Panc1 (cell line): ENCODE results near the gene TSPAN17. TPM values are rescaled to one million over a fixed set of nuclear protein-coding genes. Genes with fewer than 3 reads are reported as not detected.

ENCODE experiments used
- ATAC-seq: fragments of 200-7000 bp; cut with Tn5 transposase; 2 replicates; pipeline ENCODE4 v1.9.1; 2020; ENCODE audit warnings: mild to moderate bottlenecking, moderate library complexity
- BruUV-seq: library from RNA; stranded (reverse); fragments of 400-500 nt; replicated peaks from 2 replicates; lab custom pipeline; 2021; lab: Mats Ljungman, UMichigan
- CTCF ChIA-PET: fragments of 300-600 bp; sonication (Branson Sonifier 250); formaldehyde crosslinking; loops from one replicate; lab custom pipeline; 2022; ENCODE audit warnings: antibody characterized with exemption; lab: Charles Lee
- POLR2A ChIA-PET: fragments of 300-600 bp; sonication (Branson Sonifier 250); formaldehyde crosslinking; loops from one replicate; lab custom pipeline; 2022; ENCODE audit warnings: antibody characterized with exemption; lab: Charles Lee
- DNase-seq: peaks from one replicate; pipeline ENCODE4 v3.0.0-alpha.2; 2010; ENCODE audit warnings: low read depth, low spot score
- H3K27ac ChIP-seq: 2 replicates; pipeline ENCODE4 v1.5.1; 2011; ENCODE audit warnings: mild to moderate bottlenecking, low read length, inconsistent platforms
- H3K27me3 ChIP-seq: fragments of 200-500 bp; sonication (Bioruptor generic); 2 replicates; pipeline ENCODE4 v1.6.0; 2014; ENCODE audit warnings: low read length, inconsistent platforms; ENCODE audit not compliant: control insufficient read depth, insufficient read depth
- H3K36me3 ChIP-seq: fragments of 200-500 bp; sonication (Bioruptor generic); 2 replicates; pipeline ENCODE4 v1.5.1; 2014; ENCODE audit warnings: inconsistent platforms, mild to moderate bottlenecking, low read length, moderate library complexity; ENCODE audit not compliant: control insufficient read depth, insufficient read depth
- H3K4me1 ChIP-seq: 2 replicates; pipeline ENCODE4 v1.5.1; 2011; ENCODE audit warnings: inconsistent platforms, mild to moderate bottlenecking, low read length, moderate library complexity; ENCODE audit not compliant: control insufficient read depth, insufficient read depth
- H3K4me3 ChIP-seq, 2 experiments: 2 replicates each; pipeline ENCODE4 v1.5.1; 2011 to 2012; ENCODE audit warnings: low read depth in 2 of 2, low read length in 2 of 2, mild to moderate bottlenecking in 2 of 2, inconsistent platforms in 1 of 2, moderate library complexity in 1 of 2
- H3K9me3 ChIP-seq: fragments of 200-500 bp; sonication (Bioruptor generic); 2 replicates; pipeline ENCODE4 v1.5.1; 2014; ENCODE audit warnings: low read depth, mild to moderate bottlenecking, inconsistent platforms, low read length, moderate library complexity; ENCODE audit not compliant: control insufficient read depth, insufficient read depth
- CTCF ChIP-seq: fragments of 450-650 bp; IDR thresholded peaks from 2 replicates; pipeline ENCODE4 v1.5.1; 2017; ENCODE audit warnings: mild to moderate bottlenecking
- POLR2AphosphoS5 ChIP-seq: IDR thresholded peaks from 2 replicates; pipeline ENCODE4 v1.6.1; 2012; ENCODE audit warnings: mild to moderate bottlenecking, low read depth, low read length, moderate library complexity
- REST ChIP-seq, 2 experiments: IDR thresholded peaks; 2 replicates each; pipeline ENCODE4 v1.6.1; 2011 to 2012; ENCODE audit warnings: low read depth in 2 of 2, control low read depth in 1 of 2, low read length in 1 of 2, mild to moderate bottlenecking in 1 of 2, moderate library complexity in 1 of 2; ENCODE audit not compliant: insufficient read depth in 1 of 2
- SIN3A ChIP-seq: IDR thresholded peaks from 2 replicates; pipeline ENCODE4 v1.6.1; 2012; ENCODE audit warnings: low read depth, mild to moderate bottlenecking, low read length, moderate library complexity, borderline replicate concordance; ENCODE audit not compliant: insufficient read depth
- TCF7L2 ChIP-seq: IDR thresholded peaks from 2 replicates; pipeline ENCODE4 v1.6.1; 2011; ENCODE audit warnings: mild to moderate bottlenecking, low read depth, low read length, inconsistent platforms
- in situ Hi-C: cut with HindIII; loops from 2 replicates; pipeline ENCODE4 v1.10.0; 2016; ENCODE audit warnings: low sequenced_read_pairs, low pct_unique_long_range_greater_than_20kb
- intact Hi-C: fragments of 100-400 bp; cut with micrococcal nuclease; formaldehyde crosslinking; loops from one replicate; pipeline ENCODE4 v1.10.0; 2022; ENCODE audit not compliant: unreplicated experiment
- total RNA-seq: library from RNA; stranded (reverse); gene quantifications from one replicate; pipeline ENCODE4 v1.2.1, GENCODE V29; 2021; ENCODE audit not compliant: unreplicated experiment

Gene TSPAN17
- total RNA-seq, 1 experiment from 2014 or later, result 64.7 TPM

- POLR2A ChIA-PET, result no interaction called here
Measured at GRCh38 chr5:176643491-176644219, 3.6 kb upstream of the TSPAN17 start.

GRCh38 chr5:176644294-176644693 lies 3.0 kb upstream of the TSPAN17 start:
- H3K36me3 ChIP-seq, result peaks cover 3% of the 10 kb centered on the region; the same call in 1 of the 2 replicates
- intact Hi-C loops (no loop called here), in situ Hi-C loops (no loop called here)
- no peak overlapping the region for H3K27ac ChIP-seq
- ATAC-seq, result no peak
- no peaks in the 10 kb centered on the region for H3K27me3 ChIP-seq
- H3K9me3 ChIP-seq, result no peaks in the 10 kb centered on the region
- peaks cover 18% of the 10 kb centered on the region for H3K4me1 ChIP-seq
- no TSS peak for BruUV-seq
- no peak for TF ChIP-seq SIN3A
- TF ChIP-seq TCF7L2, result no peak
- TF ChIP-seq CTCF, result no peak
- TF ChIP-seq POLR2AphosphoS5, result no peak
- TF ChIP-seq REST (IDR thresholded peaks at IDR 0.05; ENCODE audit: insufficient read depth in 1 of 2, low read depth in 2 of 2, low read length in 1 of 2), result no peak
- ChIA-PET CTCF (no interaction called here), POLR2A (no interaction called here)
- no peak for DNase-seq
- H3K4me3 ChIP-seq, result no peak overlapping the region

More at GRCh38 chr5:176643491-176644219, 3.6 kb upstream of the TSPAN17 start:
- H3K27ac ChIP-seq, result no peak overlapping the region
- no peak for DNase-seq
- H3K4me3 ChIP-seq, result no peak overlapping the region
- peaks cover 14% of the 10 kb centered on the region for H3K4me1 ChIP-seq
- in situ Hi-C loops (no loop called here), intact Hi-C loops (no loop called here)
- peaks cover 3% of the 10 kb centered on the region; the same call in 1 of the 2 replicates for H3K36me3 ChIP-seq
- H3K27me3 ChIP-seq, result no peaks in the 10 kb centered on the region
- TF ChIP-seq TCF7L2 (no peak), CTCF (no peak), REST (IDR thresholded peaks at IDR 0.05; ENCODE audit: insufficient read depth in 1 of 2, low read depth in 2 of 2, low read length in 1 of 2) (no peak), POLR2AphosphoS5 (no peak), SIN3A (no peak)
- no peaks in the 10 kb centered on the region for H3K9me3 ChIP-seq
- CTCF ChIA-PET, result no interaction called here
- no peak for ATAC-seq
- no TSS peak for BruUV-seq
